HepG2 (cell line): Measurements from ENCODE around the gene UNC5A. TPM values are rescaled to one million over a fixed set of nuclear protein-coding genes. Genes with fewer than 3 reads are reported as not detected.

Source experiments
- ATAC-seq: fragments of 200-7000 bp; cut with Tn5 transposase; 3 replicates; pipeline ENCODE4 v1.9.1; 2020; ENCODE audit warnings: mild to moderate bottlenecking, moderate library complexity
- BruUV-seq: library from RNA; stranded (reverse); fragments of 400-500 nt; replicated peaks from 2 replicates; lab custom pipeline; 2021; lab: Mats Ljungman, UMichigan
- CTCF ChIA-PET: fragments of 300-600 bp; formaldehyde crosslinking; extraction: SDS; loops from one replicate; lab custom pipeline; 2021; ENCODE audit warnings: low total read pairs, inconsistent platforms, low intra/inter-chr PET ratio; lab: Yijun Ruan, JAX
- POLR2A ChIA-PET: fragments of 350-600 bp; sonication (Branson Sonifier 250); formaldehyde crosslinking; loops from one replicate; lab custom pipeline; 2020; ENCODE audit warnings: antibody characterized with exemption, inconsistent platforms; lab: Yijun Ruan, JAX
- DNase-seq: peaks from one replicate; pipeline ENCODE4 v3.0.0-alpha.2; 2015; ENCODE audit warnings: low spot score
- FAIRE-seq: peaks from 3 replicates; lab custom pipeline; 2011; peaks lifted over from hg19 to GRCh38; lab: Jason Lieb, UNC
- H2AFZ ChIP-seq: one replicate; pipeline ENCODE4 v1.6.1; 2011; ENCODE audit warnings: low read length, inconsistent platforms
- H3K27ac ChIP-seq: fragments of 300-600 bp; 3 replicates; pipeline ENCODE4 v1.8.0; 2011; ENCODE audit warnings: mixed run types, mild to moderate bottlenecking, mixed read lengths, low read length, inconsistent platforms; ENCODE audit not compliant: insufficient read depth; ENCODE audit errors: extremely low read length
- H3K27me3 ChIP-seq, 2 experiments: fragments of 200-600 bp in 1 of 2; 2 replicates in 1 of 2; 3 replicates in 1 of 2; pipeline versions ENCODE4 v1.6.0 to v1.8.0; 2011; ENCODE audit warnings: low read length in 2 of 2, mild to moderate bottlenecking in 2 of 2, moderate library complexity in 2 of 2, inconsistent platforms in 1 of 2; ENCODE audit not compliant: insufficient read depth in 2 of 2, control insufficient read depth in 1 of 2
- H3K36me3 ChIP-seq, 2 experiments: fragments of 200-600 bp in 1 of 2; replicated peaks in 1 of 2; 2 replicates in 1 of 2; 3 replicates in 1 of 2; pipeline versions ENCODE4 v1.5.1 to v1.8.0; 2011; ENCODE audit warnings: low read length in 2 of 2, inconsistent platforms in 1 of 2; ENCODE audit not compliant: insufficient read depth in 2 of 2, control insufficient read depth in 1 of 2
- H3K4me1 ChIP-seq: 2 replicates; pipeline ENCODE4 v1.5.1; 2012; ENCODE audit warnings: low read length, inconsistent platforms; ENCODE audit not compliant: insufficient read depth
- H3K4me2 ChIP-seq: 2 replicates; pipeline ENCODE4 v1.6.0; 2011; ENCODE audit warnings: low read depth, low read length, inconsistent platforms
- H3K4me3 ChIP-seq, 3 experiments: fragments of 200-600 bp in 1 of 3; sonication (generic), shearing (Covaris generic) in 1 of 3; replicated peaks in 1 of 3; 2 replicates each; pipeline ENCODE4 v1.5.1; 2011 to 2016; ENCODE audit warnings: low read length in 3 of 3, inconsistent platforms in 2 of 3, low read depth in 2 of 3, mild to moderate bottlenecking in 2 of 3, control low read depth in 1 of 3, mixed read lengths in 1 of 3; ENCODE audit not compliant: insufficient read depth in 1 of 3
- H3K79me2 ChIP-seq: one replicate; pipeline ENCODE4 v1.6.1; 2011; ENCODE audit warnings: low read length, inconsistent platforms; ENCODE audit not compliant: insufficient read depth
- H3K9ac ChIP-seq: 2 replicates; pipeline ENCODE4 v1.6.0; 2011; ENCODE audit warnings: mild to moderate bottlenecking, low read depth, low read length, inconsistent platforms; ENCODE audit not compliant: insufficient read depth
- H3K9me3 ChIP-seq: 2 replicates; pipeline ENCODE4 v1.5.1; 2012; ENCODE audit warnings: mild to moderate bottlenecking, low read length
- H4K20me1 ChIP-seq: 2 replicates; pipeline ENCODE4 v1.6.0; 2011; ENCODE audit warnings: inconsistent platforms, mild to moderate bottlenecking, low read length, moderate library complexity; ENCODE audit not compliant: insufficient read depth
- ARNTL ChIP-seq: sonication (generic); formaldehyde crosslinking; IDR thresholded peaks from 2 replicates; pipeline ENCODE4 v1.4.0; 2020; ENCODE audit warnings: mild to moderate bottlenecking, missing genetic modification reagents
- CBX1 ChIP-seq: IDR thresholded peaks from one replicate; pipeline ENCODE4 v1.6.1; 2016; ENCODE audit warnings: antibody characterized with exemption, low read depth
- DPF2 ChIP-seq: sonication (generic); formaldehyde crosslinking; IDR thresholded peaks from 2 replicates; pipeline ENCODE4 v1.4.0; 2020; ENCODE audit warnings: mild to moderate bottlenecking, low read depth, missing genetic modification reagents, borderline replicate concordance
- GTF2F1 ChIP-seq: fragments of 150-350 bp; IDR thresholded peaks from 2 replicates; pipeline ENCODE4 v1.6.1; 2014; ENCODE audit warnings: low read length
- HMGXB3 ChIP-seq: sonication (generic); formaldehyde crosslinking; IDR thresholded peaks from 2 replicates; pipeline ENCODE4 v1.4.0; 2020; ENCODE audit warnings: missing genetic modification reagents, borderline replicate concordance
- MTA1 ChIP-seq: sonication (generic); formaldehyde crosslinking; IDR thresholded peaks from 2 replicates; pipeline ENCODE4 v1.4.0; 2020; ENCODE audit warnings: missing genetic modification reagents, mild to moderate bottlenecking, borderline replicate concordance
- NAIF1 ChIP-seq: sonication (generic); formaldehyde crosslinking; IDR thresholded peaks from 2 replicates; pipeline ENCODE4 v1.5.0; 2020; ENCODE audit warnings: mild to moderate bottlenecking, missing genetic modification reagents, borderline replicate concordance
- NCOA1 ChIP-seq: sonication (generic); formaldehyde crosslinking; IDR thresholded peaks from 2 replicates; pipeline ENCODE4 v1.9.0; 2021; ENCODE audit warnings: missing genetic modification reagents
- SKI ChIP-seq: fragments of 450-650 bp; IDR thresholded peaks from one replicate; pipeline ENCODE4 v1.6.1; 2018; ENCODE audit warnings: mild to moderate bottlenecking; ENCODE audit not compliant: partially characterized antibody
- SP4 ChIP-seq: sonication (generic); formaldehyde crosslinking; IDR thresholded peaks from 2 replicates; pipeline ENCODE4 v1.8.1; 2023; ENCODE audit warnings: mild to moderate bottlenecking, missing genetic modification reagents
- XRCC5 ChIP-seq: fragments of 200-400 bp; formaldehyde crosslinking; optimal IDR thresholded peaks from 2 replicates; pipeline ENCODE3; 2017; ENCODE audit warnings: mild to moderate bottlenecking, low read length
- ZFP82 ChIP-seq: sonication (generic); formaldehyde crosslinking; IDR thresholded peaks from 2 replicates; pipeline ENCODE4 v1.5.1; 2020; ENCODE audit warnings: mild to moderate bottlenecking, missing genetic modification reagents, borderline replicate concordance
- ZNF264 ChIP-seq: sonication (generic); formaldehyde crosslinking; IDR thresholded peaks from 2 replicates; pipeline ENCODE4 v1.4.0; 2020; ENCODE audit warnings: missing genetic modification reagents
- ZNF337 ChIP-seq: sonication (generic); formaldehyde crosslinking; IDR thresholded peaks from 2 replicates; pipeline ENCODE4 v1.5.1; 2020; ENCODE audit warnings: missing genetic modification reagents, low read depth, mild to moderate bottlenecking, borderline replicate concordance
- WGBS: methylation state at CpG from one replicate; pipeline ENCODE4 v1.1.6; 2017; ENCODE audit warnings: low lambda C conversion rate; 5-methylcytosine and 5-hydroxymethylcytosine counted together
- in situ Hi-C: cut with HindIII; loops from 2 replicates; pipeline ENCODE4 v1.10.0; 2017; ENCODE audit warnings: low pct_unique_long_range_greater_than_20kb; ENCODE audit not compliant: extremely low pct_ligation_motif_present
- intact Hi-C: fragments of 100-400 bp; cut with micrococcal nuclease; formaldehyde crosslinking; loops from one replicate; pipeline ENCODE4 v1.10.0; 2022; ENCODE audit not compliant: unreplicated experiment
- polyA plus RNA-seq, 8 experiments: library from polyadenylated mRNA; depleted of rRNA in 3 of 8; stranded (reverse) in 7 of 8; unstranded in 1 of 8; fragments of >200 nt; fragmentation: Illumina TruSeq in 4 of 8; extraction: Trizol in 4 of 8; gene quantifications; 2 replicates each; pipeline versions ENCODE4 v1.2.1 to v1.2.3, GENCODE V29; 2011 to 2016; ENCODE audit warnings: low read depth in 4 of 8, missing spikeins in 1 of 8, mixed read lengths in 1 of 8; ENCODE audit not compliant: insufficient read depth in 1 of 8
- total RNA-seq, 5 experiments: library from RNA; depleted of rRNA; stranded (reverse); fragments of >200 nt; fragmentation: Illumina TruSeq; extraction: Trizol; gene quantifications; 2 replicates each; pipeline ENCODE4 v1.2.3, GENCODE V29; 2016; ENCODE audit warnings: low read depth in 1 of 5

The UNC5A gene
- total and polyA plus RNA-seq, 2 of the 13 experiments (the other 11 are each of a cell fraction or from before 2014, with no cell fraction given): not detected

- TF ChIP-seq SKI (no peak), GTF2F1 (no peak)
These were observed 74.2 kb downstream of the UNC5A start (continued) for GRCh38 chr5:176884571-176884890.

GRCh38 chr5:176886336-176887251 is 76.2 kb downstream of the UNC5A start:
- POLR2A ChIA-PET: no interaction called here
- FAIRE-seq: no peak
- ATAC-seq: no peak
- TF ChIP-seq ZNF264 (CRISPR knock-in tag) (no peak), HMGXB3 (no peak), NAIF1 (CRISPR knock-in tag) (no peak), XRCC5 (no peak), DPF2 (CRISPR knock-in tag) (no peak), SP4 (no peak), CBX1 (no peak), ARNTL (CRISPR knock-in tag) (no peak), ZNF337 (CRISPR knock-in tag) (no peak), ZFP82 (CRISPR knock-in tag) (no peak), NCOA1 (no peak), MTA1 (no peak)

More at GRCh38 chr5:176886336-176887251, 76.2 kb downstream of the UNC5A start:
- H3K4me2 ChIP-seq: no peak overlapping the region
- H3K9ac ChIP-seq: no peak overlapping the region
- in situ Hi-C loops (no loop called here), intact Hi-C loops (no loop called here)
- CTCF ChIA-PET: no interaction called here
- no peak overlapping the region for H3K27ac ChIP-seq
- H3K79me2 ChIP-seq: no peaks in the 10 kb centered on the region
- H2AFZ ChIP-seq: no peak overlapping the region
- no TSS peak for BruUV-seq
- H4K20me1 ChIP-seq: no peaks in the 10 kb centered on the region
- no peak for DNase-seq
- WGBS: 50% methylated on average over 10 of the region's 13 CpGs
- H3K9me3 ChIP-seq: no peaks in the 10 kb centered on the region
- H3K36me3 ChIP-seq: no peaks in the 10 kb centered on the region
- H3K27me3 ChIP-seq: peaks cover 2 to 57% of the 10 kb centered on the region in 2 experiments
- no peaks in the 10 kb centered on the region for H3K4me1 ChIP-seq
- H3K4me3 ChIP-seq: no peak overlapping the region
